ENCODE measurements around the gene CGNL1.

DNA sequence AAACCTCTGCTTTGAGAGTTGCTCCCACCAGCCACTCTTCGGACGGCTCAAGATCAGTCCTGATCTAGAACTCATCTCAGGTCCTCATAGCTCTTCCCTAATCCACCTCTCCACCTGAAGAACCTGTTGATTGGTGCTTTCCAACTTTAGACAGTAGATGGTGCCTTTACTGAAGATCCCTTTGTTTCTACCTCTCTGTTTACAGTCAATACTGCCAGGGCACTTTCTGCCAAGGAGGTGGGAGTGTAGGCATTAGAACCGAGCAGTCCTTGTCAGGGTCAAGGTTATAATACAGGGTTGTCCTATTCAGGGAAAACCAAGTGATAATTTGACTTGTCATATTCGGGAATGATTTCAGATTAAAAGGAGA lies 1.2 kb downstream of the CGNL1 start:
- TF ChIP-seq, protein P1, sequence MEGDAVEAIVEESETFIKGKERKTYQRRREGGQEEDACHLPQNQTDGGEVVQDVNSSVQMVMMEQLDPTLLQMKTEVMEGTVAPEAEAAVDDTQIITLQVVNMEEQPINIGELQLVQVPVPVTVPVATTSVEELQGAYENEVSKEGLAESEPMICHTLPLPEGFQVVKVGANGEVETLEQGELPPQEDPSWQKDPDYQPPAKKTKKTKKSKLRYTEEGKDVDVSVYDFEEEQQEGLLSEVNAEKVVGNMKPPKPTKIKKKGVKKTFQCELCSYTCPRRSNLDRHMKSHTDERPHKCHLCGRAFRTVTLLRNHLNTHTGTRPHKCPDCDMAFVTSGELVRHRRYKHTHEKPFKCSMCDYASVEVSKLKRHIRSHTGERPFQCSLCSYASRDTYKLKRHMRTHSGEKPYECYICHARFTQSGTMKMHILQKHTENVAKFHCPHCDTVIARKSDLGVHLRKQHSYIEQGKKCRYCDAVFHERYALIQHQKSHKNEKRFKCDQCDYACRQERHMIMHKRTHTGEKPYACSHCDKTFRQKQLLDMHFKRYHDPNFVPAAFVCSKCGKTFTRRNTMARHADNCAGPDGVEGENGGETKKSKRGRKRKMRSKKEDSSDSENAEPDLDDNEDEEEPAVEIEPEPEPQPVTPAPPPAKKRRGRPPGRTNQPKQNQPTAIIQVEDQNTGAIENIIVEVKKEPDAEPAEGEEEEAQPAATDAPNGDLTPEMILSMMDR (IDR thresholded peaks at IDR 0.05; ENCODE audit: insufficient read depth, low read length) = no peak
- TF ChIP-seq SPI1 (IDR thresholded peaks at IDR 0.05; ENCODE audit: borderline replicate concordance, low read depth) (no peak), POLR2AphosphoS5 (IDR thresholded peaks at IDR 0.05; ENCODE audit: low read depth) (no peak)

Measured in HL-60 (cell line).